RWPE2 (cell line): Measurements from ENCODE around the gene NAA38.

Experiments used
- ATAC-seq: fragments of 200-7000 bp; cut with Tn5 transposase; 3 replicates; pipeline ENCODE4 v1.9.1; 2021; ENCODE audit warnings: low read depth
- DNase-seq: peaks from one replicate; pipeline ENCODE4 v3.0.0-alpha.2; 2020; ENCODE audit warnings: low spot score
- H3K27ac ChIP-seq: fragments of 450-650 bp; 2 replicates; pipeline ENCODE4 v1.5.1; 2017; ENCODE audit warnings: mild to moderate bottlenecking; ENCODE audit not compliant: poor library complexity, severe bottlenecking
- H3K27me3 ChIP-seq: fragments of 250-450 bp; sonication (Bioruptor Pico); 2 replicates; pipeline ENCODE4 v1.5.1; 2021; ENCODE audit warnings: mild to moderate bottlenecking, moderate library complexity; ENCODE audit not compliant: insufficient read depth, poor library complexity, severe bottlenecking
- H3K36me3 ChIP-seq: fragments of 250-450 bp; sonication (Bioruptor Pico); 2 replicates; pipeline ENCODE4 v1.5.1; 2020; ENCODE audit warnings: low read depth, mild to moderate bottlenecking, moderate library complexity
- H3K4me1 ChIP-seq: fragments of 250-450 bp; sonication (Bioruptor Pico); 2 replicates; pipeline ENCODE4 v1.5.1; 2021; ENCODE audit warnings: mild to moderate bottlenecking, moderate library complexity; ENCODE audit not compliant: insufficient read depth, poor library complexity, severe bottlenecking
- H3K4me3 ChIP-seq: fragments of 250-450 bp; sonication (Bioruptor Pico); 2 replicates; pipeline ENCODE4 v1.5.1; 2021; ENCODE audit warnings: mild to moderate bottlenecking, moderate library complexity; ENCODE audit not compliant: severe bottlenecking
- H3K9me3 ChIP-seq: fragments of 250-450 bp; sonication (Bioruptor Pico); 2 replicates; pipeline ENCODE4 v1.5.1; 2021; ENCODE audit warnings: mild to moderate bottlenecking, moderate library complexity; ENCODE audit not compliant: severe bottlenecking
- CTCF ChIP-seq: fragments of 450-650 bp; IDR thresholded peaks from one replicate; pipeline ENCODE4 v1.5.1; 2017; ENCODE audit warnings: mild to moderate bottlenecking, moderate library complexity; ENCODE audit not compliant: poor library complexity, severe bottlenecking

NAA38 gene

GRCh38 chr17:7882068-7882467 is 24.7 kb upstream of the NAA38 start:
- DNase-seq, result no peak
- Histone ChIP-seq H3K27me3 (no peaks in the 10 kb centered on the region), H3K36me3 (peaks cover 51% of the 10 kb centered on the region)

DNA sequence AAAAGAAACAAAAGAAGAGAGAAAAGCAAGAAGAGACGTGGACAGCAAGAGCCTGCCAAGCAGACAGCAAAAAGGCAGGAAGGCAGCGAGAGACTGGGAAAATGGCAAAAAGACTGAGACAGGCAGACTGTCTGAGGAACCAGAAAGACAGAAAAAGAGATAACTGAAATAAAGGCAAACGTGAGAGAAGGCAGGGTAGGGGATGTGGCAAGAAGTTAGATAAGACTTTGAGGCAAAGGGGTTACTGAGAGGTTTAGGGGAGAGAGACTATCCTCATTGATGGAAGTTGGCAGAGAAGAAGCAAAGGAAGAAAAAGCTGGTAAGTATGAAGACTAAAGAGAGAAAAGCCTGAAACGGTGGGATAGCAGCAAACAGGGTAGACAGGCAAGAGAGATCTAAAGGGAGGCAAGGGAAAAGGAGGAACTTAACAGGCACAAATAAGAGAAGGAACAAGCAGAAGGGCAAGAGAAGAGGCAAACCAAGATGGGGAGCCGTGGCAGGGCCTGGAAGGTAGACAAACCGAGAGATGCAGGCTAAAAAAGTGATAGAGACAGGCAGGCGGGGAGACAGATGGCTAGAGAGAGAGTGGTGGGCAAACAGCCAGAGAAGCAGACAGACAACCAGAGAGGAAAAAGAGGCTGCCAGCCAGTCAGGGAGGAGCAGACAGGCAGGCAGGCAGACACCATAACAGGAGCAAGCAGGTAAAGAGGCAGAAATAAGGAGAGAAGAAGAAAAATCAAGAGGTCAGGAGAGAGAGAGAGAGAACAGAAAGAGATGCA is 24.1 kb upstream of the NAA38 start:
- no peak for TF ChIP-seq CTCF
- ATAC-seq (no peak), DNase-seq (no peak)
- Histone ChIP-seq H3K27me3 (no peaks in the 10 kb centered on the region), H3K9me3 (no peaks in the 10 kb centered on the region), H3K27ac (no peak overlapping the region), H3K4me1 (peaks cover 8% of the 10 kb centered on the region), H3K36me3 (peaks cover 57% of the 10 kb centered on the region), H3K4me3 (no peak overlapping the region)

More at GRCh38 chr17:7882068-7882467, 24.7 kb upstream of the NAA38 start:
- no peaks in the 10 kb centered on the region for H3K9me3 ChIP-seq
- no peak overlapping the region for H3K27ac ChIP-seq
- H3K4me1 ChIP-seq, result peaks cover 10% of the 10 kb centered on the region
- ATAC-seq, result no peak
- TF ChIP-seq CTCF, result no peak
- H3K4me3 ChIP-seq, result no peak overlapping the region

GRCh38 chr17:7880076-7880868 is 22.9 kb upstream of the NAA38 start:
- no peak for ATAC-seq
- no peaks in the 10 kb centered on the region for H3K27me3 ChIP-seq
- peaks cover 69% of the 10 kb centered on the region for H3K36me3 ChIP-seq
- H3K4me3 ChIP-seq, result no peak overlapping the region
- H3K9me3 ChIP-seq, result no peaks in the 10 kb centered on the region
- no peak overlapping the region for H3K27ac ChIP-seq
- DNase-seq, result no peak
- no peak for TF ChIP-seq CTCF
- peaks cover 8% of the 10 kb centered on the region for H3K4me1 ChIP-seq

- H3K27me3 ChIP-seq, result no peaks in the 10 kb centered on the region
- DNase-seq (no peak), ATAC-seq (no peak)
- peaks cover 79% of the 10 kb centered on the region for H3K36me3 ChIP-seq
- TF ChIP-seq CTCF, result no peak
- H3K27ac ChIP-seq, result no peak overlapping the region
- H3K9me3 ChIP-seq, result no peaks in the 10 kb centered on the region
- no peak overlapping the region for H3K4me3 ChIP-seq
- H3K4me1 ChIP-seq, result no peaks in the 10 kb centered on the region
Measured at GRCh38 chr17:7878234-7878633, 20.9 kb upstream of the NAA38 start.
